OCI-LY3 (cell line): ENCODE results near the gene NRXN3.

Experiments used
- H2AFZ ChIP-seq: fragments of 200-600, 300-600 bp; shearing (Covaris generic); 2 replicates; pipeline ENCODE4 v1.6.0; 2014; ENCODE audit warnings: antibody characterized with exemption, low read depth, low read length
- H3K27ac ChIP-seq: fragments of 200-600, 300-600 bp; sonication (generic); 2 replicates; pipeline ENCODE4 v1.5.1; 2014; ENCODE audit warnings: mild to moderate bottlenecking, low read length, moderate library complexity, mixed read lengths
- H3K27me3 ChIP-seq: fragments of 200-600, 300-600 bp; sonication (generic); 2 replicates; pipeline ENCODE4 v1.6.1; 2014; ENCODE audit warnings: low read depth, low read length, mixed read lengths
- H3K36me3 ChIP-seq: fragments of 200-600, 300-600 bp; sonication (generic); replicated peaks from 2 replicates; pipeline ENCODE3; 2014; ENCODE audit warnings: low read depth, low read length, mixed read lengths
- H3K4me1 ChIP-seq: fragments of 300-600, 200-600 bp; sonication (generic); 2 replicates; pipeline ENCODE4 v1.6.1; 2014; ENCODE audit warnings: low read length, mixed read lengths
- H3K4me2 ChIP-seq: fragments of 200-600, 300-600 bp; sonication (generic); 2 replicates; pipeline ENCODE4 v1.6.1; 2014; ENCODE audit warnings: low read length, mixed read lengths
- H3K4me3 ChIP-seq: fragments of 300-600, 200-600 bp; sonication (generic); 2 replicates; pipeline ENCODE4 v1.5.1; 2014; ENCODE audit warnings: antibody characterized with exemption, mild to moderate bottlenecking, low read length, moderate library complexity
- H3K79me2 ChIP-seq: fragments of 300-600, 200-600 bp; shearing (Covaris generic); 2 replicates; pipeline ENCODE4 v1.6.1; 2014; ENCODE audit warnings: mild to moderate bottlenecking, low read length, mixed read lengths
- H3K9ac ChIP-seq: fragments of 300-600, 200-600 bp; shearing (Covaris generic); 2 replicates; pipeline ENCODE4 v1.6.0; 2014; ENCODE audit warnings: mild to moderate bottlenecking, low read length, moderate library complexity
- H3K9me3 ChIP-seq: fragments of 200-600, 300-600 bp; shearing (Covaris generic); 2 replicates; pipeline ENCODE4 v1.6.1; 2014; ENCODE audit warnings: low read length, mixed read lengths; ENCODE audit not compliant: insufficient read depth
- H4K20me1 ChIP-seq: fragments of 200-600, 300-600 bp; sonication (generic); 2 replicates; pipeline ENCODE4 v1.6.1; 2016; ENCODE audit warnings: low read length, mixed read lengths; ENCODE audit not compliant: insufficient read depth
- CTCF ChIP-seq: fragments of 200-600, 300-600 bp; sonication (generic); IDR thresholded peaks from 2 replicates; pipeline ENCODE4 v1.5.1; 2014; ENCODE audit warnings: antibody characterized with exemption, low read length, low read depth
- EZH2phosphoT487 ChIP-seq: fragments of 200-600 bp; shearing (Covaris generic); IDR thresholded peaks from 2 replicates; pipeline ENCODE4 v1.6.1; 2018; ENCODE audit warnings: antibody characterized with exemption, mixed run types, low read depth

Gene NRXN3

GRCh38 chr14:78232231-78233000 is 62.2 kb downstream of the NRXN3 start:
- Histone ChIP-seq H3K9ac (no peak overlapping the region), H3K27me3 (no peaks in the 10 kb centered on the region), H2AFZ (no peak overlapping the region), H3K27ac (no peak overlapping the region), H3K79me2 (no peaks in the 10 kb centered on the region), H3K9me3 (no peaks in the 10 kb centered on the region), H3K36me3 (no peaks in the 10 kb centered on the region), H3K4me1 (no peaks in the 10 kb centered on the region), H4K20me1 (no peaks in the 10 kb centered on the region), H3K4me3 (no peak overlapping the region), H3K4me2 (no peak overlapping the region)
- TF ChIP-seq EZH2phosphoT487 (no peak), CTCF (no peak)

GRCh38 chr14:78238141-78238540 is 68.0 kb downstream of the NRXN3 start:
- no peak overlapping the region for H3K9ac ChIP-seq
- H3K36me3 ChIP-seq, result no peaks in the 10 kb centered on the region
- no peaks in the 10 kb centered on the region for H3K9me3 ChIP-seq
- peaks cover 9% of the 10 kb centered on the region; the same call in 1 of the 2 replicates for H3K27me3 ChIP-seq
- no peaks in the 10 kb centered on the region for H3K79me2 ChIP-seq
- H3K27ac ChIP-seq, result no peak overlapping the region
- no peak overlapping the region for H2AFZ ChIP-seq
- TF ChIP-seq CTCF, result no peak
- TF ChIP-seq EZH2phosphoT487, result no peak
- H3K4me1 ChIP-seq, result no peaks in the 10 kb centered on the region
- no peaks in the 10 kb centered on the region for H4K20me1 ChIP-seq
- H3K4me3 ChIP-seq, result no peak overlapping the region
- no peak overlapping the region for H3K4me2 ChIP-seq

- Histone ChIP-seq H3K9me3 (no peaks in the 10 kb centered on the region), H3K4me1 (no peaks in the 10 kb centered on the region), H3K27ac (no peak overlapping the region), H4K20me1 (no peaks in the 10 kb centered on the region), H3K36me3 (no peaks in the 10 kb centered on the region), H2AFZ (no peak overlapping the region), H3K79me2 (no peaks in the 10 kb centered on the region), H3K27me3 (peaks cover 12% of the 10 kb centered on the region; the same call in 1 of the 2 replicates), H3K9ac (no peak overlapping the region), H3K4me2 (no peak overlapping the region), H3K4me3 (no peak overlapping the region)
- no peak for TF ChIP-seq EZH2phosphoT487
- no peak for TF ChIP-seq CTCF
Measured at GRCh38 chr14:78240567-78240966, 70.4 kb downstream of the NRXN3 start.

GRCh38 chr14:78242086-78242485 is 71.9 kb downstream of the NRXN3 start:
- Histone ChIP-seq H3K4me1 (no peaks in the 10 kb centered on the region), H3K79me2 (no peaks in the 10 kb centered on the region), H3K9ac (no peak overlapping the region), H3K27ac (no peak overlapping the region), H3K36me3 (no peaks in the 10 kb centered on the region), H2AFZ (no peak overlapping the region), H3K4me2 (no peak overlapping the region), H3K4me3 (no peak overlapping the region), H4K20me1 (no peaks in the 10 kb centered on the region), H3K27me3 (peaks cover 12% of the 10 kb centered on the region; the same call in 1 of the 2 replicates), H3K9me3 (no peaks in the 10 kb centered on the region)
- TF ChIP-seq CTCF (no peak), EZH2phosphoT487 (no peak)
